Measurements from ENCODE around the gene TSFM. TPM values are rescaled to one million over a fixed set of nuclear protein-coding genes. Genes with fewer than 3 reads are reported as not detected.
A peak's percentile ranks its signal among the peaks of the same experiment; 100 is the strongest.

Gene TSFM
- total and polyA plus RNA-seq, 2 of the 13 experiments (the other 11 are each of a cell fraction or from before 2014, with no cell fraction given), result 29.8 to 68.3 TPM

DNA sequence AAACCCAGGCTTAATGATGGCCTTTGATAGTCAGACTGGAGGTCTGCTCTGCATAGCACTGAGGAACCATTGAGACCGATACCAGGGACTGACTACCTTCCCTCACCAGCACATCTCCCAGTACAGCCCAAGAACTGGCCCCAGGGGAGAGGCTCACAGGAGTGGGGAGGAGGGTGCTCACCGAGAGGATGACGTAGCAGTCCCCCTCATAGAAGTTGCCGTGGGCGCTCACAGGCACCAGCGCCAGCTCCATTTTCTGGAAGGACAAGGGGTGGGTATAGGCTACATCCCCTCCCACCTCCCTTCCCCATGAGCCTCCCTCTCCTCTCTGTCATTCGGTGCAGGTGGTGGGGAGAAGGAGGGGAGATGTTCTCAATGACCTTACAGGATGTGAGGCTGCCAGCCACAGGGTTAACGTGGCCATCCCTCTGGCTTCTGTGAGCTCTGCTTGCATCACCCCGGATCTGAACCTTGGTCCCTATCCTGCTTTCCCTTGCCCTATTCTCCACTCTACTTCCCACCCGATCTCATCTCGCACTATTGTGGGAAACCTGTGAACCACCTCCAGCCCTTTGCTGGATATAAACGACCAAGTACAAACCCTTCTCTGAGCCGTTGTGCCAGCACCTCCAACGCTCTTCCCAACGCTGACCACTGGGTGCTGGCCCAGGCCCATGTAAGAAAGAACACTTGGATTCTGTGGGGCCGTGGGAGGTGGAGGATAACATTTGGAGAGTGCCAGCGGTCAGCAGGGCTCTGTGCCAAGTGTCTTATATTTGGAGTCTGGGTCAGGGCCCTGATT is 31.6 kb downstream of the TSFM start (continued):
- TF ChIP-seq ZNF775 (CRISPR knock-in tag; IDR thresholded peaks at IDR 0.05; ENCODE audit: borderline replicate concordance), result no peak
- no peak for TF ChIP-seq RBFOX2 (IDR thresholded peaks at IDR 0.05; ENCODE audit: low read depth, low read length)
- no peak for TF ChIP-seq ZBTB40 (IDR thresholded peaks at IDR 0.05)
- TF ChIP-seq ZBTB40 (CRISPR knock-in tag; IDR thresholded peaks at IDR 0.05), result no peak
- no peak for TF ChIP-seq KDM4B (CRISPR knock-in tag; IDR thresholded peaks at IDR 0.05)
- TF ChIP-seq, protein P1, sequence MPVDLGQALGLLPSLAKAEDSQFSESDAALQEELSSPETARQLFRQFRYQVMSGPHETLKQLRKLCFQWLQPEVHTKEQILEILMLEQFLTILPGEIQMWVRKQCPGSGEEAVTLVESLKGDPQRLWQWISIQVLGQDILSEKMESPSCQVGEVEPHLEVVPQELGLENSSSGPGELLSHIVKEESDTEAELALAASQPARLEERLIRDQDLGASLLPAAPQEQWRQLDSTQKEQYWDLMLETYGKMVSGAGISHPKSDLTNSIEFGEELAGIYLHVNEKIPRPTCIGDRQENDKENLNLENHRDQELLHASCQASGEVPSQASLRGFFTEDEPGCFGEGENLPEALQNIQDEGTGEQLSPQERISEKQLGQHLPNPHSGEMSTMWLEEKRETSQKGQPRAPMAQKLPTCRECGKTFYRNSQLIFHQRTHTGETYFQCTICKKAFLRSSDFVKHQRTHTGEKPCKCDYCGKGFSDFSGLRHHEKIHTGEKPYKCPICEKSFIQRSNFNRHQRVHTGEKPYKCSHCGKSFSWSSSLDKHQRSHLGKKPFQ (CRISPR knock-in tag; IDR thresholded peaks at IDR 0.05; ENCODE audit: insufficient replicate concordance), result no peak
- TF ChIP-seq ZNF205 (CRISPR knock-in tag; IDR thresholded peaks at IDR 0.05), result no peak
- no peak for TF ChIP-seq ZNF251 (CRISPR knock-in tag; IDR thresholded peaks at IDR 0.05)
- no peak for TF ChIP-seq KAT2B (IDR thresholded peaks at IDR 0.05; ENCODE audit: borderline replicate concordance, low read depth, low read length)
- TF ChIP-seq ZNF7 (CRISPR knock-in tag; IDR thresholded peaks at IDR 0.05), result no peak
- TF ChIP-seq ZMYM4 (CRISPR knock-in tag; IDR thresholded peaks at IDR 0.05), result 0 out of 2 replicates have a peak, but pooled peaks have one; percentile 19
- TF ChIP-seq, protein P2, sequence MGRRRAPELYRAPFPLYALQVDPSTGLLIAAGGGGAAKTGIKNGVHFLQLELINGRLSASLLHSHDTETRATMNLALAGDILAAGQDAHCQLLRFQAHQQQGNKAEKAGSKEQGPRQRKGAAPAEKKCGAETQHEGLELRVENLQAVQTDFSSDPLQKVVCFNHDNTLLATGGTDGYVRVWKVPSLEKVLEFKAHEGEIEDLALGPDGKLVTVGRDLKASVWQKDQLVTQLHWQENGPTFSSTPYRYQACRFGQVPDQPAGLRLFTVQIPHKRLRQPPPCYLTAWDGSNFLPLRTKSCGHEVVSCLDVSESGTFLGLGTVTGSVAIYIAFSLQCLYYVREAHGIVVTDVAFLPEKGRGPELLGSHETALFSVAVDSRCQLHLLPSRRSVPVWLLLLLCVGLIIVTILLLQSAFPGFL (CRISPR knock-in tag; IDR thresholded peaks at IDR 0.05), result no peak
- TF ChIP-seq ZNF776 (CRISPR knock-in tag; IDR thresholded peaks at IDR 0.05), result no peak
- peak; percentile 90 for TF ChIP-seq ZNF652 (CRISPR knock-in tag; IDR thresholded peaks at IDR 0.05; ENCODE audit: borderline replicate concordance, low read depth)
- no peak for TF ChIP-seq CREM (IDR thresholded peaks at IDR 0.05)
- TF ChIP-seq CREM (CRISPR knock-in tag; IDR thresholded peaks at IDR 0.05), result no peak
- TF ChIP-seq, protein P3, sequence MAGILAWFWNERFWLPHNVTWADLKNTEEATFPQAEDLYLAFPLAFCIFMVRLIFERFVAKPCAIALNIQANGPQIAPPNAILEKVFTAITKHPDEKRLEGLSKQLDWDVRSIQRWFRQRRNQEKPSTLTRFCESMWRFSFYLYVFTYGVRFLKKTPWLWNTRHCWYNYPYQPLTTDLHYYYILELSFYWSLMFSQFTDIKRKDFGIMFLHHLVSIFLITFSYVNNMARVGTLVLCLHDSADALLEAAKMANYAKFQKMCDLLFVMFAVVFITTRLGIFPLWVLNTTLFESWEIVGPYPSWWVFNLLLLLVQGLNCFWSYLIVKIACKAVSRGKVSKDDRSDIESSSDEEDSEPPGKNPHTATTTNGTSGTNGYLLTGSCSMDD (CRISPR knock-in tag; IDR thresholded peaks at IDR 0.05), result no peak
- no peak for TF ChIP-seq RFX3 (CRISPR knock-in tag; IDR thresholded peaks at IDR 0.05)
